ENCODE measurements around the gene RPA3. TPM values are rescaled to one million over a fixed set of nuclear protein-coding genes. Genes with fewer than 3 reads are reported as not detected.

Gene RPA3
- 30.2 and 39.4 TPM in 2 replicates for total RNA-seq

GRCh38 chr7:7718492-7718891, at the start of gene RPA3:
Gene RPA3 (minus strand): TSS chr7:7718607. CDS start chr7:7640418, 78,189 bp downstream.

GRCh38 chr7:7640221-7641128, 77.9 kb downstream of the RPA3 start, which contains the start of gene UMAD1:
Gene UMAD1 (plus strand): TSS chr7:7640752. CDS start chr7:7673372, 32,620 bp downstream.

Other genes starting within 250 kb of the RPA3 start
- gene COL28A1, start 182.7 kb downstream of the RPA3 start, total RNA-seq = not detected in 2 replicates
- 35.1 and 40.9 TPM in 2 replicates for gene MIOS, start 151.7 kb downstream of the RPA3 start, total RNA-seq
- 6.0 and 8.8 TPM in 2 replicates for gene UMAD1, start 77.9 kb downstream of the RPA3 start, total RNA-seq

Measured in thoracic aorta endothelial cell (primary cell).